Stomach (tissue), 4 donors: ENCODE measurements around the gene SLC35C1.

ENCODE experiments used
- CTCF ChIP-seq, 7 experiments: fragments of 450-650 bp in 4 of 7; fragments of 200-600 bp in 3 of 7; sonication (generic) in 3 of 7; IDR thresholded peaks; one replicate each; pipeline ENCODE4 v1.5.1; 2016 to 2019; ENCODE audit warnings: antibody characterized with exemption in 7 of 7, control low read depth in 2 of 7, mild to moderate bottlenecking in 1 of 7
- EP300 ChIP-seq: sonication (generic); formaldehyde crosslinking; IDR thresholded peaks from one replicate; pipeline ENCODE4 v1.6.1; 2017; ENCODE audit warnings: antibody characterized with exemption
- POLR2A ChIP-seq, 4 donors: fragments of 450-650 bp; IDR thresholded peaks; one replicate each; pipeline ENCODE4 v1.6.1; 2016; ENCODE audit warnings: antibody characterized with exemption in 4 of 4, control low read depth in 2 of 4, mild to moderate bottlenecking in 1 of 4, moderate library complexity in 1 of 4
- POLR2AphosphoS5 ChIP-seq, 3 donors: sonication (generic); formaldehyde crosslinking; IDR thresholded peaks; one replicate each; pipeline ENCODE4 v1.6.1; 2016; ENCODE audit warnings: antibody characterized with exemption in 3 of 3

GRCh38 chr11:45828996-45829395 is 24.0 kb downstream of the SLC35C1 start:
- TF ChIP-seq CTCF (IDR thresholded peaks at IDR 0.05) (no peak), POLR2A (IDR thresholded peaks at IDR 0.05) (no peak), POLR2AphosphoS5 (IDR thresholded peaks at IDR 0.05) (no peak), EP300 (no peak)
